Posterior cingulate gyrus (tissue), 11 donors: ENCODE results near the gene RIN3.

Experiments used
- DNase-seq, 10 donors: peaks; one replicate each; pipeline versions ENCODE4 v3.0.0 to v3.0.0-alpha.2; 2020 to 2021; ENCODE audit warnings: mixed read lengths in 3 of 10
- intact Hi-C: fragments of 100-400 bp; cut with DNase I; formaldehyde crosslinking; loops from one replicate; pipeline ENCODE4 v1.15.1; 2023

RIN3 gene

DNA sequence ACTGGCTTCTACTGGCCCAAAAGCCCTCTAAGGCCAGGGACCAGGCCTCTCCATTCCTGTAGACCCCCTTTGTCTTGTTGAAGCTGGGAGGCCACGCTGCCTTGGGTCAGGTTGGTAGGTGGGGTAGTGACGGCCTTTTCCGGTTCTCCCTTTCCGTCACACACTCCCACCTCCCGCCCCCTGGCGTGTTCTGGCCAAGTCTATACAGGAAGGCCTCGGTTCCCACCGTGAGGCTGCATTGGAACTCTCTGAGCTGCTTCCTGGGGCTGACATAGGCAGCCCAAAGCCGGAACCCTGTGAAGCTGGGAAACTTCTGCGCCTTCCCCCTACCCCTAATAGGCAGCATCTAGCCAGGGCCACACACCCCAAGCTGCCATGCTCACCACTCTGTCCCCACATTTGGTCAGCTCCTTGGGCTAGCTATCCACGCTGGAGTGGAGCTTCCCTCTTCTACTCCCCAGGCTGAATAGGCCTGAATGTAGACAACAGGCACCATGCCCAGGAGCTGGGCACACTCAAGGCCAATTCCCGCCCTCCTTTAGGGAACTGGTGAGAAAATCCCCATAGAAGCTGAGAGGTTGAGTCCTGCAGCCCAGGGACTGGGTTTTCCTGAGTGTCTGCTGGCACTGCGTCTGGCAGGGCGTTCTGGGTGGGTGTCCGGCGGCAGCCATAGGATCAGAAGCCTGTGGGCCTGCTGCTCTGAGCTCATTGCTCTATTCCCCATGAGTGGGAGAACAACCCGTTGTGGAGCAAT, 35.7 kb downstream of the RIN3 start:
- intact Hi-C loops = no loop called here
- peak in 2 of 10 donors; percentile 79 to 82 for DNase-seq

DNA sequence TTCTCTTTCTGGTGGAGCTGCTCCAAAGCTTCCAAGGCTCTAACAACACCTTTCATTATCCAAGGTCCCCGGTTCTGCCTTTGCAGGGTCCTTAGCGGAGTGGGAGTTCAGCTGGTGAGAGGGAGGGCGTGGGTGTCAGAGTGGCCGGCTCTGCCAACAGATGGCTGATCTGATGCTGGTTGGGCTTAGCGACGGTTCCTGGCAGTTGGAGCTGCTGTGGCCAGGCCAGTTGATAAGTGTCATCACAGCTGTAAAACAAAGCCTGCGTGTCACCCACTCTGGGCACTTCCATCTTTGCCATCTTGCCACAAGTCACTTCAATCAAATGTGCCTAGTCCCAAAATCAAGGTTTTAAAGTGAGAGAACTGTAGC, 36.3 kb downstream of the RIN3 start:
- intact Hi-C loops = no loop called here
- DNase-seq = peak in 1 of 10 donors; percentile 81

DNA sequence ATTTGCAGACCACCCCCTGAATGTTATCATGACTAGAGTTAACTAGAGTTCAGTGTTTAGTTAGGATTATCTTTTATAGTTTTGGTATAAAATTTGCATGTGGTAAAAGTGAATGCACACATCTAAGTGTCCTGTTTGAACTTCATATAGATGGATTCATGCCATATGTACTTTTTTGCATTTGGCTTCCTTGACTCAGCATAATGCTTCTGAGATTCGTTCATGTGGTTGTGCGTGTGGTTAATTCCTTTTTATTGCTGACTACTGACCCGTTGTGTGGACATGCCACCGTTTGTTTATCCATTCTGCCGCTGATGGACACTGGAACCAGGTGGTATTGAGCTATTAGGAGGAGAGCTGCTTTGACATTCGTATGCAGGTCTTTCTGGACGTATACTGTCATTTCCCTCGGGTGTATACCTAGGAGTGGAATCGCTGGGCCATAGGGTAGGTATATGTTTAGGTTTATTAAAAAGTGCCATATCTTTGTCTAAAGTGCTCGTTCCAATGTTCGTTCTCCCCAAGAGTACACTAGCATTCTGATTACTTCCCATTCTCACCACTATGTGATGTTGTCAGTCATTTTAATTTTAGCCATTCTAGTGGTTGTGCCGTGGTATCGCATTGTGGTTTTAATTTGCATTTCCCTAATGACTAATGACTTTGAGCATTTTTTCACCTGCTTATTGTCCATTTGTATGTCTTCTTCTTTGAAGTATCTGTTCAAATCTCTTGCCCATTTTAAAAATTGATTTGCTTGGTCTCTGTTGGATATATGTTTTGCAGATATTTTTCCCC, 37.7 kb downstream of the RIN3 start:
- intact Hi-C loops = no loop called here
- DNase-seq = peak in 1 of 10 donors; percentile 2

GRCh38 chr14:92552066-92552465, 38.5 kb downstream of the RIN3 start:
- intact Hi-C loops = no loop called here
- peak in 1 of 10 donors; percentile 67 for DNase-seq

DNA sequence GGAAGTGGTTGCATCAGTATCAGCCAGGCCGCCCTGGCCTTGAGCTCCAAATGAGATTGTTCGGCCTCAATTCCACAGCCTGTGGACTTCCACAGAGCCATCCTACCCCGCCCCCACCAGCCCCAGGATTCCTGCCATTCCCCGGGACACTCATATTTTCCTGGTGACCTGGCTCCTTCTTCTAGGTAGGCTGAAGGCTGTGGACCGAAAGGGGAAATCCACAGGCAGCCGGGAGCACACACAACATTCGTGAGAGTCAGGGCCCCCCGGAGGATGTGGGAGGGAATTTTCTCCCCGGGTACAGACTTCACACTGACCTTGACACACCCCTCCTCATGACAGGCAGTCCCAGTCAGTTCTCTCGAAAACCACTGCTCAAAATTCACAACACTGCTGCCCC, 39.9 kb downstream of the RIN3 start:
- peak in 1 of 10 donors; percentile 36 for DNase-seq
- intact Hi-C loops = no loop called here

DNA sequence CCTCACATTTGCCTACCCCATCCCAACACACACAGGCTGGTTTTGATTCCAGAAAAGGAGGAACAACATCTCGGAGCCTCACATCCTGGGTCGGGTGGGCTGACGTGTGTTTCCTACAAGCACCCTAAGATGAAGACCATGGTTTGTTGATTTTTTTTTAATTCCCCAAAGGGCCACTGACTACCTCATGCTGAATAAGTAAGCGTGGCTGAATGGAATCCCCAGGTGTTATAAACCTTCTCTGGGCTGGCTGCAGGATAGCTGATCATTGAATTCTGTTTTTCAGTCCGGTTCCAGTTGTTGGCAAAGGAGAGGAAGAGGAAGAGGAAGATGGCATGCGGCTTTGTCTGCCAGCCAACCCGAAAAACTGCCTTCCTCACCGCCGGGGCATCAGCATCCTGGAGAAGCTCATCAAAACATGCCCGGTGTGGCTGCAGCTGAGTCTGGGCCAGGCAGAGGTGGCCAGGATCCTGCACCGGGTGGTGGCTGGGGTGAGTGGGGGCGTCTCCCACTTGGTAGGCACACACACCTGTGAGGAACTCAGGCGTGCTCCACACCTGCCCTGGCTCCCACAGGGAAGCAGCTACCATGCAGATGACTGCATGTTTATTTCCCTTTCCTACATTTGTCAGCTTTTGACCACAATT, 42.0 kb downstream of the RIN3 start:
- peak in 1 of 10 donors; percentile 60 for DNase-seq
- intact Hi-C loops = no loop called here

- intact Hi-C loops = no loop called here
- DNase-seq = no peak
Measured at GRCh38 chr14:92556255-92556741, 42.7 kb downstream of the RIN3 start.

DNA sequence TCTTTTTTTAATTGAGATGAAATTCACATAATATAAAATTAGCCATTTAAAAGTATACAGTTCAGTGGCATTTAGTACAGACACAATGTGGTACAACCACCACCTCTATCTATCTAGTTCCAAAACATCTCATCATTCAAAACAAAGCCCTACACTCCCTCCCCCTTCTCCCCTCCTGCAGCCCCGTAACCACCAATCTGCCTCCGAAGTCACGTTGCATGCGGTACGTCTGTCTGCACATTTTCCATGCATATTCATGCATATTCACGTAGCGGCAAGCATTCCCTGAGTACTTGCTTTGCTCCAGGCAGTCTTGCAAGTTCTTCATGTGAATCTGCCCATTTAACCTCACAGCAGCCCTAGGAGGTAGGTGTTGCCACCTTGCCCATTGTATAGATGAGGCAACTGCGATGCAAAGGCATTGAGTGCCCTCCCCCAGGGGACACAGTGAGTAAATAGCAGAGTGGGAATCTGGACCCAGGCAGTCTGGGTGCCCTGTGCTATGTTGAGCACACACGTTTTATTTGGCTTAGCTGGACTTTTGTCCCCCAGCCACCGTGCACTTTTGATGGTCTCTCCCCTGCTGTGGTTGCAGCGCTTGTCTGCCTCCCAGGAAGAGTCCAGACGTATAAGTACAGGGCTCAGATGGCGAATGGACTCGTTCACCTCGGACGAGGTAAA, 43.4 kb downstream of the RIN3 start:
- intact Hi-C loops = no loop called here
- peak in 1 of 10 donors; percentile 52 for DNase-seq

DNA sequence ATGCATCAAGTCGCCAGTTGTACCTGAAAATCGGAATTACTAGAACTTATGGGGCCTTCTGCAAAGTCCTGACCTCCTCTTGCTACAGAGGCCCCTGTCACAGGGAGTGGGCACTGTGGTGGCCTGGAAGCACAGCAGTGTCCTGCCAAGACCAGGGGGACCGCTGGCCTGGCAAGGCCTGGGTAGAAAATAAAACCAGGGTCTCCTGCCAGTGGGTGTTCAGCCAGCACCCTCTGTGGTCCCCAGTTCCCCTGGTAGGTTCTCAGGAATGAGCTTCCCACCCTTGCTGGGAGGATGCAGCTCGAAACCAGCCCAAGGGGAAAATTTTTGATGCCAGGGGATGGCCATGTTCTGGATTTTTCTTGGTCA, 43.9 kb downstream of the RIN3 start:
- intact Hi-C loops = no loop called here

DNA sequence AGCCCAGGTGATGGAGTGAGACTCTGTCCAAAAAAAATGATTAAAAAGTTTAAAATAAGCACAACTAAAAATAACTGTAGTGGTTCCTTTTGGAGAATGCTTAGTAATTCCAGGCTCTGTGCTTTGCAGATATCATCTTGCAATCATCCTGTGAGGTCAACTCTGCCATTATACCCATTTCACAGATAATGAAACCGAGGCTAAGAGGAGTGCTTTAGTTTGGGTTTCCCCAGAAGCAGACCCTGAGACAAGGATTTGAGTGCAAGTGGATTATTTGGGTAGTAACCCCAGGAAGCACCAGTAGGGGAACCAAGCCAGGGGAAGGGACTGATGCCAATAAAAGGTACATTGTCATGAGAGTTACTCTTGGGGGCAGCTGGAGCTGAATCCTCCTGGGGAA, 44.7 kb downstream of the RIN3 start:
- intact Hi-C loops = no loop called here
- DNase-seq = no peak

More for the DNA sequence above, 43.9 kb downstream of the RIN3 start:
- peak in 1 of 10 donors; percentile 62 for DNase-seq

DNA sequence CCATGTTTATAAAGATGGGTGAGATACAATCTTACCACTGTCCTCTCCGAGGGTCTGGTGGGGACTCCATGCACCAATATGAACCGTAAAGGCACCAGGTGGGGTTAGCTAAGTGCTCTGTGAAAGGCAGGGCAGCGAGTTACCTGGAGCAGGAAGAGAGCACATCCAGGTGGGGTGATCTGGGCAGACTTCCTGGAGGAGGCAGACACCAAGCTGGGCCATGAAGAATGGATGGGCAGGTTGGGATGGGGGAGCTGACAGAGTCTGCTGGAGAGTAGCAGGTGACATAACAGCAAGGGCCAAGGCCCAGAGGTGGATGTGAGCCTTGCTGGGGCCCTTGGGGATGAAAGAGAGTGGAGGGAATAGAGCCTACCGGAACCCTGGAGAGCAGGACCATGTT, 45.9 kb downstream of the RIN3 start:
- intact Hi-C loops = no loop called here
- no peak for DNase-seq

DNA sequence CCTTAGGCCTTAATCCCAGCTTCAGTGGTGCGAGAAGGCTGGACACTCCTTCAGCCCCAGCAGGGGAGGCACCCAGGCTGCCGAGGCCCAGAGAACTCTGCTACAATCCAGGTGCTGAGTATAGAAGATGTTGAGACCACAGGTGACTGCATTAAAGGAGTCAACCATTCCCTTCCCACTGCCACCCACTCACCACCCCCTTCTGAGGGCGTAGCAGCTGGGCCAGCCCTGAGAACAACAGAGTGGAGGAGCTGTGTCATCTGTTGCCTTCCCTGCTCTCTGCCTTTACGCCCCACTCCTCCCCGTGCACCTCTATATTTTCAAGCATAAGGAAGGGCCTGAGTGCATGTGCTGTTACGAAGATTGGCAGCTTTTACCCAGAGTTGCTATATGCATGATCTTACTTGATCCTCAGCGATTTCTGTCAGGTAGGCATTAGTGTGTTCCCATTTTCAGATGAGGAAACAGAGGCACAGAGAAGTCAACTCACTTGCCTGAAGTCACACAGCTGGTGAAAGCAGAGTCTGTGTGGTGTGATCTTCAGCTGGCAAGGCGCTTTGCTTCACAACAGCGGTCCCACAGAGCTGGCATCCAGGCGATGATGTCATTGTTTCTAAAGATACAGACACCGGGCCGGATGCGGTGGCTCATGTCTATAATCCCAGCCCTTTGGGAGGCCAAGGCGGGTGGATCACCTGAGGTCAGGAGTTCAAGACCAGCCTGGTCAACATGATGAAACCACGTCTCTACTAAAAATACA, 46.7 kb downstream of the RIN3 start:
- intact Hi-C loops = no loop called here
- peak in 1 of 10 donors; percentile 79 for DNase-seq

- intact Hi-C loops = no loop called here
- DNase-seq = peak in 1 of 10 donors; percentile 20
Measured at GRCh38 chr14:92561906-92562479, 48.4 kb downstream of the RIN3 start.

DNA sequence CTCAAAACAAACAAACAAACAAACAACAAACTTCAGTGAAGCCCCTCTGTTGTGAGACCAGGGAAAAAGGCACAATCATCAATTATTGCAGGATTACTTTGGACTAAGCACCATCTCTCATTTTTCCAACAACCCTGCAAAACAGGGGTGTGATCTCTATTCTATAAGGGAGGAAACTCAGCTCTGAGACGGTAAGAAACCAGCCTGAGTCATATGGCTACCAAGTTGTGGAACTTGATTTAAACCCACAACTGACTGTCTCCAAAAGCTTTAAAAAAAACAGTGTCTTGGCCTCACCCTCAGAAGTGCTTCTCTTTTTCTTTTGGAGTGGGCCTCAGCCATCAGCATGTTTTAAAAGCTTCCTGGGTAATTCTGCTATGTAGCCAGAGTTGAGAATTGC, 49.8 kb downstream of the RIN3 start:
- no peak for DNase-seq
- intact Hi-C loops = no loop called here

- DNase-seq = no peak
- intact Hi-C loops = no loop called here
Measured at GRCh38 chr14:92563765-92564285, 50.2 kb downstream of the RIN3 start.

GRCh38 chr14:92564344-92565039, 50.9 kb downstream of the RIN3 start:
- intact Hi-C loops = no loop called here
- DNase-seq = no peak

- intact Hi-C loops = no loop called here
Measured at GRCh38 chr14:92565040-92565717, 51.6 kb downstream of the RIN3 start.

DNA sequence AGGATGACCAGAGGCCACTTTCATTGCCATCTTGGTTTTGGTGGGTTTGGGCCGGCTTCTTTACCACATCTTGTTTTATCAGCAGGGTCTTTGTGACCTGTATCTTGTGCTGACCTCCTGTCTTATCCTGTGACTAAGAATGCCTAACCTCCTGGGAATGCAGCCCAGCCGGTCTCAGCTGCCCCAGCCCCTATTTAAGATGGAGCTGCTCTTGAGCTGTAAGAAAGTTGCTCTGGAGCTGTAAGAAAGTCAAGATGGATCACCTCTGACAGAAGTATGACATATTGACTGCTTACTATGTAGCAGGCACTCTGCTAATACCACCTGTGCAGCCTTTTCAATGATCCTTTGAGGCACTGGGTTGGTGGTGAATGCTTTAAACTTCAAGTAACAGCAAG, 52.1 kb downstream of the RIN3 start:
- intact Hi-C loops = no loop called here
- DNase-seq = no peak

More at GRCh38 chr14:92565040-92565717, 51.6 kb downstream of the RIN3 start:
- no peak for DNase-seq
